HepG2 (cell line): ENCODE measurements around the gene HDAC4. TPM values are rescaled to one million over a fixed set of nuclear protein-coding genes. Genes with fewer than 3 reads are reported as not detected.

Experiments used
- ATAC-seq: fragments of 200-7000 bp; cut with Tn5 transposase; 3 replicates; pipeline ENCODE4 v1.9.1; 2020; ENCODE audit warnings: mild to moderate bottlenecking, moderate library complexity
- BruUV-seq: library from RNA; stranded (reverse); fragments of 400-500 nt; replicated peaks from 2 replicates; lab custom pipeline; 2021; lab: Mats Ljungman, UMichigan
- CTCF ChIA-PET: fragments of 300-600 bp; formaldehyde crosslinking; extraction: SDS; loops from one replicate; lab custom pipeline; 2021; ENCODE audit warnings: low total read pairs, inconsistent platforms, low intra/inter-chr PET ratio; lab: Yijun Ruan, JAX
- POLR2A ChIA-PET: fragments of 350-600 bp; sonication (Branson Sonifier 250); formaldehyde crosslinking; loops from one replicate; lab custom pipeline; 2020; ENCODE audit warnings: antibody characterized with exemption, inconsistent platforms; lab: Yijun Ruan, JAX
- DNase-seq: peaks from one replicate; pipeline ENCODE4 v3.0.0-alpha.2; 2015; ENCODE audit warnings: low spot score
- FAIRE-seq: peaks from 3 replicates; lab custom pipeline; 2011; peaks lifted over from hg19 to GRCh38; lab: Jason Lieb, UNC
- H2AFZ ChIP-seq: one replicate; pipeline ENCODE4 v1.6.1; 2011; ENCODE audit warnings: low read length, inconsistent platforms
- H3K27ac ChIP-seq: fragments of 300-600 bp; 3 replicates; pipeline ENCODE4 v1.8.0; 2011; ENCODE audit warnings: mixed run types, mild to moderate bottlenecking, mixed read lengths, low read length, inconsistent platforms; ENCODE audit not compliant: insufficient read depth; ENCODE audit errors: extremely low read length
- H3K27me3 ChIP-seq, 2 experiments: fragments of 200-600 bp in 1 of 2; 2 replicates in 1 of 2; 3 replicates in 1 of 2; pipeline versions ENCODE4 v1.6.0 to v1.8.0; 2011; ENCODE audit warnings: low read length in 2 of 2, mild to moderate bottlenecking in 2 of 2, moderate library complexity in 2 of 2, inconsistent platforms in 1 of 2; ENCODE audit not compliant: insufficient read depth in 2 of 2, control insufficient read depth in 1 of 2
- H3K36me3 ChIP-seq, 2 experiments: fragments of 200-600 bp in 1 of 2; replicated peaks in 1 of 2; 2 replicates in 1 of 2; 3 replicates in 1 of 2; pipeline versions ENCODE4 v1.5.1 to v1.8.0; 2011; ENCODE audit warnings: low read length in 2 of 2, inconsistent platforms in 1 of 2; ENCODE audit not compliant: insufficient read depth in 2 of 2, control insufficient read depth in 1 of 2
- H3K4me1 ChIP-seq: 2 replicates; pipeline ENCODE4 v1.5.1; 2012; ENCODE audit warnings: low read length, inconsistent platforms; ENCODE audit not compliant: insufficient read depth
- H3K4me2 ChIP-seq: 2 replicates; pipeline ENCODE4 v1.6.0; 2011; ENCODE audit warnings: low read depth, low read length, inconsistent platforms
- H3K4me3 ChIP-seq, 3 experiments: fragments of 200-600 bp in 1 of 3; sonication (generic), shearing (Covaris generic) in 1 of 3; replicated peaks in 1 of 3; 2 replicates each; pipeline ENCODE4 v1.5.1; 2011 to 2016; ENCODE audit warnings: low read length in 3 of 3, inconsistent platforms in 2 of 3, low read depth in 2 of 3, mild to moderate bottlenecking in 2 of 3, control low read depth in 1 of 3, mixed read lengths in 1 of 3; ENCODE audit not compliant: insufficient read depth in 1 of 3
- H3K79me2 ChIP-seq: one replicate; pipeline ENCODE4 v1.6.1; 2011; ENCODE audit warnings: low read length, inconsistent platforms; ENCODE audit not compliant: insufficient read depth
- H3K9ac ChIP-seq: 2 replicates; pipeline ENCODE4 v1.6.0; 2011; ENCODE audit warnings: mild to moderate bottlenecking, low read depth, low read length, inconsistent platforms; ENCODE audit not compliant: insufficient read depth
- H3K9me3 ChIP-seq: 2 replicates; pipeline ENCODE4 v1.5.1; 2012; ENCODE audit warnings: mild to moderate bottlenecking, low read length
- H4K20me1 ChIP-seq: 2 replicates; pipeline ENCODE4 v1.6.0; 2011; ENCODE audit warnings: inconsistent platforms, mild to moderate bottlenecking, low read length, moderate library complexity; ENCODE audit not compliant: insufficient read depth
- IKZF4 ChIP-seq: sonication (generic); formaldehyde crosslinking; IDR thresholded peaks from 2 replicates; pipeline ENCODE4 v1.5.1; 2020; ENCODE audit warnings: borderline replicate concordance, mild to moderate bottlenecking, low read depth, missing genetic modification reagents; ENCODE audit errors: not compliant biosample characterization
- NRL ChIP-seq: sonication (generic); formaldehyde crosslinking; IDR thresholded peaks from 2 replicates; pipeline ENCODE4 v1.5.0; 2020; ENCODE audit warnings: missing genetic modification reagents, mild to moderate bottlenecking, moderate library complexity, borderline replicate concordance
- SP1 ChIP-seq, 2 experiments: fragments of 450-650 bp in 1 of 2; sonication (generic) in 1 of 2; formaldehyde crosslinking in 1 of 2; IDR thresholded peaks; 2 replicates each; pipeline versions ENCODE4 v1.4.0 to v1.6.1; 2016 to 2020; ENCODE audit warnings: missing genetic modification reagents in 1 of 2
- TAF1 ChIP-seq: sonication (generic); formaldehyde crosslinking; IDR thresholded peaks from 2 replicates; pipeline ENCODE4 v1.4.0; 2020; ENCODE audit warnings: missing genetic modification reagents
- TARDBP ChIP-seq: sonication (generic); formaldehyde crosslinking; IDR thresholded peaks from 2 replicates; pipeline ENCODE4 v1.8.0; 2022; ENCODE audit warnings: mild to moderate bottlenecking, missing genetic modification reagents
- WIZ ChIP-seq: sonication (generic); formaldehyde crosslinking; IDR thresholded peaks from 2 replicates; pipeline ENCODE4 v1.5.1; 2020; ENCODE audit warnings: mild to moderate bottlenecking, missing genetic modification reagents
- ZKSCAN5 ChIP-seq: sonication (generic); formaldehyde crosslinking; IDR thresholded peaks from 2 replicates; pipeline ENCODE4 v1.5.1; 2020; ENCODE audit warnings: mild to moderate bottlenecking, missing genetic modification reagents
- ZNF136 ChIP-seq: sonication (generic); formaldehyde crosslinking; IDR thresholded peaks from 2 replicates; pipeline ENCODE4 v1.8.1; 2022; ENCODE audit warnings: low read depth, mild to moderate bottlenecking, moderate library complexity, missing genetic modification reagents
- ZNF569 ChIP-seq: sonication (generic); formaldehyde crosslinking; IDR thresholded peaks from 2 replicates; pipeline ENCODE4 v1.5.0; 2020; ENCODE audit warnings: mild to moderate bottlenecking, missing genetic modification reagents, moderate library complexity, borderline replicate concordance
- ZNF687 ChIP-seq: sonication (generic); formaldehyde crosslinking; IDR thresholded peaks from 2 replicates; pipeline ENCODE4 v1.5.1; 2020; ENCODE audit warnings: mild to moderate bottlenecking, missing genetic modification reagents, moderate library complexity
- ZNF770 ChIP-seq: sonication (generic); formaldehyde crosslinking; IDR thresholded peaks from 2 replicates; pipeline ENCODE4 v1.5.0; 2020; ENCODE audit warnings: mild to moderate bottlenecking, missing genetic modification reagents
- WGBS: methylation state at CpG from one replicate; pipeline ENCODE4 v1.1.6; 2017; ENCODE audit warnings: low lambda C conversion rate; 5-methylcytosine and 5-hydroxymethylcytosine counted together
- in situ Hi-C: cut with HindIII; loops from 2 replicates; pipeline ENCODE4 v1.10.0; 2017; ENCODE audit warnings: low pct_unique_long_range_greater_than_20kb; ENCODE audit not compliant: extremely low pct_ligation_motif_present
- intact Hi-C: fragments of 100-400 bp; cut with micrococcal nuclease; formaldehyde crosslinking; loops from one replicate; pipeline ENCODE4 v1.10.0; 2022; ENCODE audit not compliant: unreplicated experiment
- polyA plus RNA-seq, 8 experiments: library from polyadenylated mRNA; depleted of rRNA in 3 of 8; stranded (reverse) in 7 of 8; unstranded in 1 of 8; fragments of >200 nt; fragmentation: Illumina TruSeq in 4 of 8; extraction: Trizol in 4 of 8; gene quantifications; 2 replicates each; pipeline versions ENCODE4 v1.2.1 to v1.2.3, GENCODE V29; 2011 to 2016; ENCODE audit warnings: low read depth in 4 of 8, missing spikeins in 1 of 8, mixed read lengths in 1 of 8; ENCODE audit not compliant: insufficient read depth in 1 of 8
- total RNA-seq, 5 experiments: library from RNA; depleted of rRNA; stranded (reverse); fragments of >200 nt; fragmentation: Illumina TruSeq; extraction: Trizol; gene quantifications; 2 replicates each; pipeline ENCODE4 v1.2.3, GENCODE V29; 2016; ENCODE audit warnings: low read depth in 1 of 5

Gene HDAC4
- total and polyA plus RNA-seq, 2 of the 13 experiments (the other 11 are each of a cell fraction or from before 2014, with no cell fraction given): 10.1 to 11.5 TPM

GRCh38 chr2:239224955-239225354 is 175.9 kb downstream of the HDAC4 start (continued):
- TF ChIP-seq ZNF770 (CRISPR knock-in tag) (no peak), WIZ (CRISPR knock-in tag) (no peak)

GRCh38 chr2:239224199-239224570 is 176.6 kb downstream of the HDAC4 start:
- Histone ChIP-seq H3K4me2 (peak overlapping the region; percentile 97), H3K9ac (no peak overlapping the region), H3K27me3 (no peaks in the 10 kb centered on the region), H3K9me3 (no peaks in the 10 kb centered on the region), H3K27ac (peak overlapping the region; percentile 59), H3K79me2 (peaks cover 24% of the 10 kb centered on the region), H2AFZ (no peak overlapping the region), H3K4me3 (peak overlapping the region in 1 of 3 experiments; percentile 68; a peak in 2 of 6 replicates), H3K36me3 (no peaks in the 10 kb centered on the region), H3K4me1 (peaks cover 30% of the 10 kb centered on the region), H4K20me1 (peaks cover 21% of the 10 kb centered on the region; the same call in 1 of the 2 replicates)
- 0 out of 2 replicates have a peak, but pooled peaks have one; percentile 44 for TF ChIP-seq NRL (CRISPR knock-in tag)
- TF ChIP-seq ZNF687 (CRISPR knock-in tag): peak; percentile 15; the same call in 1 of the 2 replicates
- 0 out of 2 replicates have a peak, but pooled peaks have one; percentile 36 for TF ChIP-seq ZKSCAN5
- no peak for TF ChIP-seq SP1 (IDR thresholded peaks at IDR 0.05)
- TF ChIP-seq SP1 (CRISPR knock-in tag; IDR thresholded peaks at IDR 0.05): no peak
- TF ChIP-seq TARDBP (CRISPR knock-in tag): 0 out of 2 replicates have a peak, but pooled peaks have one; percentile 9
- TF ChIP-seq TAF1 (CRISPR knock-in tag): no peak
- no peak for TF ChIP-seq ZNF569 (CRISPR knock-in tag)
- TF ChIP-seq ZNF136 (CRISPR knock-in tag): 0 out of 2 replicates have a peak, but pooled peaks have one; percentile 3
- TF ChIP-seq IKZF4: no peak
- ATAC-seq (no peak; the same call in 2 of the 3 replicates), FAIRE-seq (no peak), DNase-seq (no peak)
- WGBS: 82% methylated on average over 13 of the region's 13 CpGs
- no TSS peak for BruUV-seq
- intact Hi-C loops (no loop called here), in situ Hi-C loops (no loop called here)
- ChIA-PET POLR2A (no interaction called here), CTCF (no interaction called here)
